Activated naive CD4-positive, alpha-beta T cell treated with Interleukin-2 at 50 U/mL for 16 hours (primary cell): ENCODE data around the gene GOLGA8A.
"Not testable (repeated sequence)": the region's sequence is repeated elsewhere in the genome, so short reads cannot be mapped to it uniquely, and the experiment has no call there.

ENCODE experiments used
- DNase-seq: peaks from one replicate; pipeline ENCODE4 v3.0.0-alpha.2; 2020

GOLGA8A gene

GRCh38 chr15:34408973-34409372 is 28.6 kb downstream of the GOLGA8A start:
- DNase-seq: not testable (repeated sequence)

GRCh38 chr15:34403899-34404298 is 33.7 kb downstream of the GOLGA8A start:
- not testable (repeated sequence) for DNase-seq

- DNase-seq: not testable (repeated sequence)
Measured at GRCh38 chr15:34403160-34403598, 34.4 kb downstream of the GOLGA8A start.

GRCh38 chr15:34397637-34398259 is 39.9 kb downstream of the GOLGA8A start:
- DNase-seq: not testable (repeated sequence)

GRCh38 chr15:34392981-34393380 is 44.6 kb downstream of the GOLGA8A start:
- DNase-seq: not testable (repeated sequence)

- DNase-seq: not testable (repeated sequence)
Measured at GRCh38 chr15:34389594-34390086, 48.0 kb downstream of the GOLGA8A start.
